GM23338 (cell line): ENCODE measurements around the gene ARHGEF2. TPM values are rescaled to one million over a fixed set of nuclear protein-coding genes. Genes with fewer than 3 reads are reported as not detected.

ENCODE experiments used
- ATAC-seq: fragments of 200-7000 bp; cut with Tn5 transposase; 3 replicates; pipeline ENCODE4 v1.9.1; 2020
- DNase-seq: peaks from one replicate; pipeline ENCODE4 v3.0.0-alpha.2; 2015; ENCODE audit warnings: low spot score
- H2AFZ ChIP-seq: fragments of 200-600 bp; sonication (generic); 2 replicates; pipeline ENCODE4 v1.8.0; 2016; ENCODE audit warnings: antibody characterized with exemption, mild to moderate bottlenecking, moderate library complexity
- H3F3A ChIP-seq: fragments of 200-600 bp; sonication (generic); replicated peaks from 2 replicates; pipeline ENCODE4 v1.8.0; 2017; ENCODE audit warnings: antibody characterized with exemption, mixed run types, low read depth
- H3K27ac ChIP-seq: fragments of 200-600 bp; sonication (generic); 2 replicates; pipeline ENCODE4 v1.6.1; 2016; ENCODE audit warnings: low read depth
- H3K27me3 ChIP-seq: fragments of 200-600 bp; sonication (generic); 2 replicates; pipeline ENCODE4 v1.8.0; 2016; ENCODE audit warnings: mild to moderate bottlenecking, mixed run types, moderate library complexity; ENCODE audit not compliant: insufficient read depth
- H3K36me3 ChIP-seq: fragments of 200-600 bp; sonication (generic); 2 replicates; pipeline ENCODE4 v1.8.0; 2016; ENCODE audit warnings: mild to moderate bottlenecking; ENCODE audit not compliant: insufficient read depth
- H3K4me1 ChIP-seq: fragments of 200-600 bp; sonication (generic); 2 replicates; pipeline ENCODE4 v1.8.0; 2016; ENCODE audit warnings: mild to moderate bottlenecking, moderate library complexity; ENCODE audit not compliant: insufficient read depth
- H3K4me2 ChIP-seq: fragments of 200-600 bp; sonication (generic); 2 replicates; pipeline ENCODE4 v1.7.1; 2017; ENCODE audit warnings: mixed run types
- H3K4me3 ChIP-seq: fragments of 200-600 bp; sonication (generic); 2 replicates; pipeline ENCODE4 v1.6.1; 2016; ENCODE audit warnings: mixed run types
- H3K79me2 ChIP-seq: fragments of 200-600 bp; sonication (generic); replicated peaks from 2 replicates; pipeline ENCODE4 v1.8.0; 2017; ENCODE audit warnings: mild to moderate bottlenecking; ENCODE audit not compliant: insufficient read depth
- H3K9me2 ChIP-seq: fragments of 200-600 bp; sonication (generic); 2 replicates; pipeline ENCODE4 v1.8.0; 2017; ENCODE audit not compliant: insufficient read depth
- H4K20me1 ChIP-seq: fragments of 200-600 bp; sonication (generic); replicated peaks from 2 replicates; pipeline ENCODE4 v1.8.0; 2017; ENCODE audit warnings: mild to moderate bottlenecking; ENCODE audit not compliant: insufficient read depth
- H3K27ac Mint-ChIP-seq: 2 replicates; pipeline ENCODE4 v1.8.0; 2020; ENCODE audit warnings: inconsistent platforms, mild to moderate bottlenecking, moderate library complexity, mixed read lengths
- H3K27me3 Mint-ChIP-seq: 3 replicates; pipeline ENCODE4 v1.8.0; 2022; ENCODE audit warnings: low read depth, mild to moderate bottlenecking, moderate library complexity, mixed read lengths, inconsistent platforms; ENCODE audit not compliant: insufficient read depth, poor library complexity
- H3K36me3 Mint-ChIP-seq: 3 replicates; pipeline ENCODE4 v1.8.0; 2021; ENCODE audit warnings: low read depth, mild to moderate bottlenecking, inconsistent platforms, moderate library complexity, mixed read lengths
- H3K4me1 Mint-ChIP-seq: 3 replicates; pipeline ENCODE4 v1.8.0; 2020; ENCODE audit warnings: mild to moderate bottlenecking, inconsistent platforms, mixed read lengths
- H3K4me3 Mint-ChIP-seq: 3 replicates; pipeline ENCODE4 v1.8.0; 2021; ENCODE audit warnings: moderate library complexity, mild to moderate bottlenecking, inconsistent platforms, mixed read lengths
- H3K9me3 Mint-ChIP-seq: 3 replicates; pipeline ENCODE4 v1.8.0; 2020; ENCODE audit warnings: moderate library complexity, mild to moderate bottlenecking, inconsistent platforms, mixed read lengths
- CTCF ChIP-seq, 2 experiments: fragments of 200-600 bp in 1 of 2; sonication (generic) in 1 of 2; conservative IDR thresholded peaks; 2 replicates each; pipeline versions ENCODE4 v1.5.1 to v1.6.1; 2016 to 2017; ENCODE audit warnings: antibody characterized with exemption in 2 of 2, low read depth in 2 of 2, mild to moderate bottlenecking in 2 of 2, moderate library complexity in 1 of 2
- EZH2 ChIP-seq: fragments of 200-600 bp; sonication (generic); IDR thresholded peaks from one replicate; pipeline ENCODE4 v1.8.0; 2017; ENCODE audit warnings: antibody characterized with exemption, mild to moderate bottlenecking, low read depth; ENCODE audit not compliant: unreplicated experiment
- JUNB ChIP-seq: IDR thresholded peaks from one replicate; pipeline ENCODE4 v1.6.1; 2016; ENCODE audit warnings: antibody characterized with exemption; ENCODE audit not compliant: unreplicated experiment
- POLR2AphosphoS5 ChIP-seq: IDR thresholded peaks from 2 replicates; pipeline ENCODE4 v1.6.1; 2016; ENCODE audit warnings: antibody characterized with exemption, low read depth
- REST ChIP-seq: IDR thresholded peaks from one replicate; pipeline ENCODE4 v1.6.1; 2018; ENCODE audit warnings: antibody characterized with exemption; ENCODE audit not compliant: unreplicated experiment
- ZNF331 ChIP-seq: fragments of 250-450 bp; sonication (Bioruptor Pico); IDR thresholded peaks from 2 replicates; pipeline ENCODE4 v1.5.0; 2020; ENCODE audit warnings: low read depth, mild to moderate bottlenecking, moderate library complexity
- polyA plus RNA-seq: library from polyadenylated mRNA; unstranded; fragments of >200 nt; fragmentation: Nextera tagmentation; extraction: Ambion mirVana; gene quantifications from 2 replicates; pipeline ENCODE4 v1.2.1, GENCODE V29; 2016
- total RNA-seq: library from RNA; depleted of rRNA; stranded (reverse); fragments of >200 nt; shearing (Covaris generic); gene quantifications from 2 replicates; pipeline ENCODE4 v1.2.3, GENCODE V29; 2014
- TF ChIP-seq, protein P1 (sequence below): fragments of 250-450 bp; sonication (Bioruptor Pico); IDR thresholded peaks from 2 replicates; pipeline ENCODE4 v1.5.0; 2020; ENCODE audit warnings: mild to moderate bottlenecking, moderate library complexity

ARHGEF2 gene
- total and polyA plus RNA-seq, 2 experiments from 2014 or later = 23.0 to 87.6 TPM

DNA sequence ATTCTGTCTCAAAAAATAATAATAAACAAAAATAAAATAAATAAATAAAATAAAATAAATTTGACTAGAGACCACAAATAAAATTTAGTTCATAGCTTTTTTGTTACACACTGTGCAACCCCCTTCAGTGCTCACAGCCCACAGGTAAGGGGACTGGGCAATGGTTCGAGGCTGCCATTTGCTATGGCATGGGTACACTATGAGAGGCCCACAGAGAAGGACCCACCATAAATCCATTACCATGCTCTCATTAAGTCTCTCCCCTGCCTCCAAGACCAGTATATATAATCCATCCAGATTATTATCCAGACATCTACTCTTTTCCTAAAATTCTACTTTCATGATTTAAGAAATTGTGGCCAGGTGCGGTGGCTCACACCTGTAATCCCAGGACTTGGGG, 58.5 kb downstream of the ARHGEF2 start (continued):
- no peak for TF ChIP-seq CTCF (conservative IDR thresholded peaks at IDR 0.05; ENCODE audit: low read depth in 2 of 2)
- no peak for TF ChIP-seq ZNF331 (CRISPR knock-in tag)
- TF ChIP-seq REST = no peak
- no peak for TF ChIP-seq EZH2
- no peak for TF ChIP-seq JUNB

DNA sequence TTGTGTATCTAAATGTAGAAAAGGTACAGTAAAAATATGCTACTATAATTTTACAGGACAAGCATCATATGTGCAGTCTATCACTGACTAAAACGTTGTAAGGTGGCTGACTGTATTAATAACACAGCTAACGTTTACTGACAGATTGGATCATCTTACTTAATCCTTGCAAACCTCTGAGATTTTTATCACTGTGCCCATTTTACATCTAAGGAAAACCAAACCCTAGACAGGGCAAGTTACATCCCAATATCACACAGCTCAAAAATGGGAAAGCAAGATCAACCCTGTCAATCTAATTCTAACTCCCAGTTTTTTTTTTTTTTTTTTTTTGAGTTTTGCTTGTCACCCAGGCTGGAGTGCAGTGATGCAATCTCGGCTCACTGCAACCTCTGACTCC, 59.7 kb downstream of the ARHGEF2 start:
- TF ChIP-seq POLR2AphosphoS5 = no peak
- no peak overlapping the region for H3K27ac ChIP-seq
- H3K4me2 ChIP-seq = no peak overlapping the region
- no peaks in the 10 kb centered on the region for H3K27me3 Mint-ChIP-seq
- no peak for ATAC-seq
- no peaks in the 10 kb centered on the region for H3K4me1 Mint-ChIP-seq
- H3K36me3 Mint-ChIP-seq = peaks cover 97% of the 10 kb centered on the region
- H3K9me2 ChIP-seq = no peaks in the 10 kb centered on the region
- H3K4me3 ChIP-seq = no peak overlapping the region
- no peaks in the 10 kb centered on the region for H3K27me3 ChIP-seq
- DNase-seq = no peak
- no peaks in the 10 kb centered on the region; the same call in none of the 2 replicates for H3K79me2 ChIP-seq
- H2AFZ ChIP-seq = no peak overlapping the region
- no peaks in the 10 kb centered on the region for H3K4me1 ChIP-seq
- H4K20me1 ChIP-seq = peaks cover 51% of the 10 kb centered on the region
- H3K27ac Mint-ChIP-seq = no peak overlapping the region
- no peak overlapping the region for H3K4me3 Mint-ChIP-seq
- H3F3A ChIP-seq = peaks cover 43% of the 10 kb centered on the region
- H3K36me3 ChIP-seq = peaks cover 93% of the 10 kb centered on the region
- H3K9me3 Mint-ChIP-seq = no peaks in the 10 kb centered on the region

GRCh38 chr1:155913969-155914757, 64.2 kb downstream of the ARHGEF2 start:
- H3F3A ChIP-seq = peaks cover 53% of the 10 kb centered on the region
- Mint-ChIP-seq H3K27ac (no peak overlapping the region), H3K9me3 (no peaks in the 10 kb centered on the region), H3K4me1 (peaks cover 13% of the 10 kb centered on the region; the same call in 2 of the 3 replicates), H3K36me3 (peaks cover 81% of the 10 kb centered on the region), H3K27me3 (peaks cover 6% of the 10 kb centered on the region), H3K4me3 (no peak overlapping the region)
- no peaks in the 10 kb centered on the region for H3K9me2 ChIP-seq
- peaks cover 5% of the 10 kb centered on the region; the same call in 1 of the 2 replicates for H3K4me1 ChIP-seq
- peaks cover 14% of the 10 kb centered on the region for H3K79me2 ChIP-seq
- H4K20me1 ChIP-seq = peaks cover 33% of the 10 kb centered on the region
- H3K36me3 ChIP-seq = peaks cover 61% of the 10 kb centered on the region
- TF ChIP-seq, protein P1, sequence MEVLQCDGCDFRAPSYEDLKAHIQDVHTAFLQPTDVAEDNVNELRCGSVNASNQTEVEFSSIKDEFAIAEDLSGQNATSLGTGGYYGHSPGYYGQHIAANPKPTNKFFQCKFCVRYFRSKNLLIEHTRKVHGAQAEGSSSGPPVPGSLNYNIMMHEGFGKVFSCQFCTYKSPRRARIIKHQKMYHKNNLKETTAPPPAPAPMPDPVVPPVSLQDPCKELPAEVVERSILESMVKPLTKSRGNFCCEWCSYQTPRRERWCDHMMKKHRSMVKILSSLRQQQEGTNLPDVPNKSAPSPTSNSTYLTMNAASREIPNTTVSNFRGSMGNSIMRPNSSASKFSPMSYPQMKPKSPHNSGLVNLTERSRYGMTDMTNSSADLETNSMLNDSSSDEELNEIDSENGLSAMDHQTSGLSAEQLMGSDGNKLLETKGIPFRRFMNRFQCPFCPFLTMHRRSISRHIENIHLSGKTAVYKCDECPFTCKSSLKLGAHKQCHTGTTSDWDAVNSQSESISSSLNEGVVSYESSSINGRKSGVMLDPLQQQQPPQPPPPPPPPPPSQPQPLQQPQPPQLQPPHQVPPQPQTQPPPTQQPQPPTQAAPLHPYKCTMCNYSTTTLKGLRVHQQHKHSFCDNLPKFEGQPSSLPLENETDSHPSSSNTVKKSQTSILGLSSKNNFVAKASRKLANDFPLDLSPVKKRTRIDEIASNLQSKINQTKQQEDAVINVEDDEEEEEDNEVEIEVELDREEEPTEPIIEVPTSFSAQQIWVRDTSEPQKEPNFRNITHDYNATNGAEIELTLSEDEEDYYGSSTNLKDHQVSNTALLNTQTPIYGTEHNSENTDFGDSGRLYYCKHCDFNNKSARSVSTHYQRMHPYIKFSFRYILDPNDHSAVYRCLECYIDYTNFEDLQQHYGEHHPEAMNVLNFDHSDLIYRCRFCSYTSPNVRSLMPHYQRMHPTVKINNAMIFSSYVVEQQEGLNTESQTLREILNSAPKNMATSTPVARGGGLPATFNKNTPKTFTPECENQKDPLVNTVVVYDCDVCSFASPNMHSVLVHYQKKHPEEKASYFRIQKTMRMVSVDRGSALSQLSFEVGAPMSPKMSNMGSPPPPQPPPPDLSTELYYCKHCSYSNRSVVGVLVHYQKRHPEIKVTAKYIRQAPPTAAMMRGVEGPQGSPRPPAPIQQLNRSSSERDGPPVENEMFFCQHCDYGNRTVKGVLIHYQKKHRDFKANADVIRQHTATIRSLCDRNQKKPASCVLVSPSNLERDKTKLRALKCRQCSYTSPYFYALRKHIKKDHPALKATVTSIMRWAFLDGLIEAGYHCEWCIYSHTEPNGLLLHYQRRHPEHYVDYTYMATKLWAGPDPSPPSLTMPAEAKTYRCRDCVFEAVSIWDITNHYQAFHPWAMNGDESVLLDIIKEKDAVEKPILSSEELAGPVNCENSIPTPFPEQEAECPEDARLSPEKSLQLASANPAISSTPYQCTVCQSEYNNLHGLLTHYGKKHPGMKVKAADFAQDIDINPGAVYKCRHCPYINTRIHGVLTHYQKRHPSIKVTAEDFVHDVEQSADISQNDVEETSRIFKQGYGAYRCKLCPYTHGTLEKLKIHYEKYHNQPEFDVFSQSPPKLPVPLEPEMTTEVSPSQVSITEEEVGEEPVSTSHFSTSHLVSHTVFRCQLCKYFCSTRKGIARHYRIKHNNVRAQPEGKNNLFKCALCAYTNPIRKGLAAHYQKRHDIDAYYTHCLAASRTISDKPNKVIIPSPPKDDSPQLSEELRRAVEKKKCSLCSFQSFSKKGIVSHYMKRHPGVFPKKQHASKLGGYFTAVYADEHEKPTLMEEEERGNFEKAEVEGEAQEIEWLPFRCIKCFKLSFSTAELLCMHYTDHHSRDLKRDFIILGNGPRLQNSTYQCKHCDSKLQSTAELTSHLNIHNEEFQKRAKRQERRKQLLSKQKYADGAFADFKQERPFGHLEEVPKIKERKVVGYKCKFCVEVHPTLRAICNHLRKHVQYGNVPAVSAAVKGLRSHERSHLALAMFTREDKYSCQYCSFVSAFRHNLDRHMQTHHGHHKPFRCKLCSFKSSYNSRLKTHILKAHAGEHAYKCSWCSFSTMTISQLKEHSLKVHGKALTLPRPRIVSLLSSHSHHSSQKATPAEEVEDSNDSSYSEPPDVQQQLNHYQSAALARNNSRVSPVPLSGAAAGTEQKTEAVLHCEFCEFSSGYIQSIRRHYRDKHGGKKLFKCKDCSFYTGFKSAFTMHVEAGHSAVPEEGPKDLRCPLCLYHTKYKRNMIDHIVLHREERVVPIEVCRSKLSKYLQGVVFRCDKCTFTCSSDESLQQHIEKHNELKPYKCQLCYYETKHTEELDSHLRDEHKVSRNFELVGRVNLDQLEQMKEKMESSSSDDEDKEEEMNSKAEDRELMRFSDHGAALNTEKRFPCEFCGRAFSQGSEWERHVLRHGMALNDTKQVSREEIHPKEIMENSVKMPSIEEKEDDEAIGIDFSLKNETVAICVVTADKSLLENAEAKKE (CRISPR knock-in tag) = no peak
- TF ChIP-seq POLR2AphosphoS5 = no peak
- no peak overlapping the region for H2AFZ ChIP-seq
- no peak overlapping the region for H3K4me3 ChIP-seq
- no peaks in the 10 kb centered on the region for H3K27me3 ChIP-seq
- no peak for DNase-seq
- H3K4me2 ChIP-seq = no peak overlapping the region
- no peak overlapping the region for H3K27ac ChIP-seq
- no peak for ATAC-seq
